K562 (cell line): Measurements from ENCODE around the gene C11orf58. TPM values are rescaled to one million over a fixed set of nuclear protein-coding genes. Genes with fewer than 3 reads are reported as not detected.

Experiments used
- HLTF ChIP-seq: fragments of 450-650 bp; IDR thresholded peaks from 2 replicates; pipeline ENCODE4 v1.6.1; 2016
- NR2C2 ChIP-seq, 2 experiments: fragments of 200-800 bp in 1 of 2; sonication (Bioruptor generic) in 1 of 2; sonication (generic) in 1 of 2; formaldehyde crosslinking in 1 of 2; IDR thresholded peaks; 2 replicates each; pipeline versions ENCODE4 v1.6.1 to v1.8.0; 2016 to 2022; ENCODE audit warnings: mild to moderate bottlenecking in 1 of 2, missing compliant biosample characterization in 1 of 2, missing genetic modification characterization in 1 of 2, missing genetic modification reagents in 1 of 2
- PPARD ChIP-seq: fragments of 250-450 bp; sonication (Bioruptor Pico); IDR thresholded peaks from 2 replicates; pipeline ENCODE4 v1.8.0; 2022; ENCODE audit warnings: inconsistent platforms, mild to moderate bottlenecking, moderate library complexity
- TSHZ1 ChIP-seq: fragments of 250-450 bp; sonication (Bioruptor Pico); IDR thresholded peaks from 2 replicates; pipeline ENCODE4 v1.4.0; 2020; ENCODE audit warnings: mild to moderate bottlenecking, moderate library complexity
- ZNF431 ChIP-seq: sonication (generic); formaldehyde crosslinking; IDR thresholded peaks from 2 replicates; pipeline ENCODE4 v1.8.0; 2022; ENCODE audit warnings: mild to moderate bottlenecking, missing genetic modification reagents
- ZNF507 ChIP-seq: conservative IDR thresholded peaks from 2 replicates; pipeline ENCODE4 v1.6.1; 2017; ENCODE audit warnings: missing genetic modification characterization, missing compliant biosample characterization
- polyA plus RNA-seq, 8 experiments: library from polyadenylated mRNA; depleted of rRNA in 4 of 8; stranded (reverse) in 5 of 8; unstranded in 3 of 8; fragments of >200 nt; fragmentation: Nextera tagmentation in 2 of 8; fragmentation: Illumina TruSeq in 1 of 8; extraction: Ambion mirVana in 2 of 8; extraction: Trizol in 1 of 8; gene quantifications; 2 replicates each; pipeline versions ENCODE4 v1.2.1 to v1.2.3, GENCODE V29; 2011 to 2014; ENCODE audit warnings: inconsistent platforms in 1 of 8, missing spikeins in 1 of 8
- total RNA-seq, 7 experiments: library from RNA; depleted of rRNA in 6 of 7; stranded (reverse); fragments of >200 nt in 6 of 7; fragmentation: Illumina TruSeq in 2 of 7; extraction: Trizol in 2 of 7; gene quantifications; 2 replicates each; pipeline versions ENCODE4 v1.2.1 to v1.2.3, GENCODE V29; 2011 to 2021; ENCODE audit warnings: low replicate concordance in 1 of 7
- TF ChIP-seq, protein P1 (sequence below): fragments of 450-650 bp; IDR thresholded peaks from 2 replicates; pipeline ENCODE4 v1.6.1; 2016; ENCODE audit warnings: missing biosample characterization, missing genetic modification characterization
- TF ChIP-seq, protein P2 (sequence below): fragments of 450-650 bp; IDR thresholded peaks from 2 replicates; pipeline ENCODE4 v1.6.1; 2016; ENCODE audit warnings: low read depth, mild to moderate bottlenecking, moderate library complexity

Gene C11orf58
- total and polyA plus RNA-seq, 9 of the 15 experiments (the other 6 are each of a cell fraction or from before 2014, with no cell fraction given) = 104 to 421 (median 247) TPM

DNA sequence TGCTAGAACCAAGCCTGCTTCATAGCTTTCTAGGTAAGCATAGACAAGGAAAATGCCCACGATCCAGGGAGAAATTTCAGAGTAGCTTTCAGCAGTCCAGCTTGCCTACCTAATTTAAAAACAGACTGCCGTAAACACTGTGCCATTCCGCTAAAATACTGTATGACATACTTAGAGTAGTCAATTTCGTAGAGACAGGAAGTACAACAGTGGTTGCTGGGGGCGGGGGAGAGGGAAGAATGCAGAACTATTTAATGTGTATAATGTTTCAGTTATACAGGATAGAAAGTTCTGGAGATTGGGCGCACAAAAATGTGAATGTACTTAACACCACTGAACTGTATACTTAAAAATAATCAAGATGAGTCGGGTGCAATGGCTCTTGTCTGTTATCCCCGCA is 56.7 kb downstream of the C11orf58 start (continued):
- TF ChIP-seq TSHZ1 (no peak), NR2C2 (CRISPR knock-in tag; IDR thresholded peaks at IDR 0.05) (no peak), NR2C2 (tag; IDR thresholded peaks at IDR 0.05) (no peak), PPARD (no peak), ZNF431 (no peak), HLTF (no peak), ZNF507 (tag) (no peak)
- TF ChIP-seq, protein P1, sequence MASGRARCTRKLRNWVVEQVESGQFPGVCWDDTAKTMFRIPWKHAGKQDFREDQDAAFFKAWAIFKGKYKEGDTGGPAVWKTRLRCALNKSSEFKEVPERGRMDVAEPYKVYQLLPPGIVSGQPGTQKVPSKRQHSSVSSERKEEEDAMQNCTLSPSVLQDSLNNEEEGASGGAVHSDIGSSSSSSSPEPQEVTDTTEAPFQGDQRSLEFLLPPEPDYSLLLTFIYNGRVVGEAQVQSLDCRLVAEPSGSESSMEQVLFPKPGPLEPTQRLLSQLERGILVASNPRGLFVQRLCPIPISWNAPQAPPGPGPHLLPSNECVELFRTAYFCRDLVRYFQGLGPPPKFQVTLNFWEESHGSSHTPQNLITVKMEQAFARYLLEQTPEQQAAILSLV (tag) = no peak
- TF ChIP-seq, protein P2, sequence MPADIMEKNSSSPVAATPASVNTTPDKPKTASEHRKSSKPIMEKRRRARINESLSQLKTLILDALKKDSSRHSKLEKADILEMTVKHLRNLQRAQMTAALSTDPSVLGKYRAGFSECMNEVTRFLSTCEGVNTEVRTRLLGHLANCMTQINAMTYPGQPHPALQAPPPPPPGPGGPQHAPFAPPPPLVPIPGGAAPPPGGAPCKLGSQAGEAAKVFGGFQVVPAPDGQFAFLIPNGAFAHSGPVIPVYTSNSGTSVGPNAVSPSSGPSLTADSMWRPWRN = no peak
